ENCODE results near the gene MEF2C.

MEF2C gene

GRCh38 chr5:88834499-88834898, 48.5 kb downstream of the MEF2C start:
- DNase-seq: no peak
- no peak overlapping the region for H3K4me3 Mint-ChIP-seq
- no peaks in the 10 kb centered on the region for H3K4me1 Mint-ChIP-seq
- TF ChIP-seq CTCF (IDR thresholded peaks at IDR 0.05): no peak
- peaks cover 6% of the 10 kb centered on the region for H3K27me3 Mint-ChIP-seq (ENCODE audit: low read depth, poor library complexity)
- no peaks in the 10 kb centered on the region for H3K9me3 Mint-ChIP-seq
- H3K27ac Mint-ChIP-seq: no peak overlapping the region
- no peaks in the 10 kb centered on the region for H3K36me3 Mint-ChIP-seq (ENCODE audit: low read depth)

GRCh38 chr5:88834131-88834462, 48.9 kb downstream of the MEF2C start:
- H3K9me3 Mint-ChIP-seq: no peaks in the 10 kb centered on the region
- H3K4me1 Mint-ChIP-seq: no peaks in the 10 kb centered on the region
- H3K27ac Mint-ChIP-seq: peak overlapping the region; percentile 66
- no peak for TF ChIP-seq CTCF (IDR thresholded peaks at IDR 0.05)
- no peaks in the 10 kb centered on the region for H3K36me3 Mint-ChIP-seq (ENCODE audit: low read depth)
- H3K27me3 Mint-ChIP-seq (ENCODE audit: low read depth, poor library complexity): peaks cover 6% of the 10 kb centered on the region
- no peak overlapping the region for H3K4me3 Mint-ChIP-seq
- no peak for DNase-seq

- no peak for TF ChIP-seq CTCF (IDR thresholded peaks at IDR 0.05)
- Mint-ChIP-seq H3K27me3 (ENCODE audit: low read depth, poor library complexity) (peaks cover 4% of the 10 kb centered on the region), H3K27ac (peak overlapping the region; percentile 66), H3K4me3 (no peak overlapping the region), H3K9me3 (no peaks in the 10 kb centered on the region), H3K4me1 (no peaks in the 10 kb centered on the region), H3K36me3 (ENCODE audit: low read depth) (no peaks in the 10 kb centered on the region)
- no peak for DNase-seq
These were observed 49.4 kb downstream of the MEF2C start for GRCh38 chr5:88833371-88834130.

- H3K4me1 Mint-ChIP-seq: peaks cover 7% of the 10 kb centered on the region
- H3K27ac Mint-ChIP-seq: no peak overlapping the region
- H3K27me3 Mint-ChIP-seq (ENCODE audit: low read depth, poor library complexity): peaks cover 2% of the 10 kb centered on the region
- no peak overlapping the region for H3K4me3 Mint-ChIP-seq
- no peak for TF ChIP-seq CTCF (IDR thresholded peaks at IDR 0.05)
- H3K36me3 Mint-ChIP-seq (ENCODE audit: low read depth): no peaks in the 10 kb centered on the region
- H3K9me3 Mint-ChIP-seq: no peaks in the 10 kb centered on the region
- no peak for DNase-seq
These were observed 51.2 kb downstream of the MEF2C start for GRCh38 chr5:88831816-88832215.

- peaks cover 2% of the 10 kb centered on the region for H3K27me3 Mint-ChIP-seq (ENCODE audit: low read depth, poor library complexity)
- no peaks in the 10 kb centered on the region for H3K9me3 Mint-ChIP-seq
- H3K4me1 Mint-ChIP-seq: peaks cover 19% of the 10 kb centered on the region
- no peaks in the 10 kb centered on the region for H3K36me3 Mint-ChIP-seq (ENCODE audit: low read depth)
- no peak for DNase-seq
- TF ChIP-seq CTCF (IDR thresholded peaks at IDR 0.05): no peak
- H3K27ac Mint-ChIP-seq: no peak overlapping the region
- no peak overlapping the region for H3K4me3 Mint-ChIP-seq
These were observed 52.4 kb downstream of the MEF2C start for GRCh38 chr5:88830567-88830966.

GRCh38 chr5:88829775-88830174, 53.2 kb downstream of the MEF2C start:
- Mint-ChIP-seq H3K9me3 (no peaks in the 10 kb centered on the region), H3K4me3 (no peak overlapping the region), H3K36me3 (ENCODE audit: low read depth) (no peaks in the 10 kb centered on the region), H3K4me1 (peaks cover 25% of the 10 kb centered on the region), H3K27me3 (ENCODE audit: low read depth, poor library complexity) (peaks cover 2% of the 10 kb centered on the region), H3K27ac (no peak overlapping the region)
- no peak for TF ChIP-seq CTCF (IDR thresholded peaks at IDR 0.05)
- DNase-seq: no peak
